ENCODE measurements around the gene ENOX1.
A peak's percentile ranks its signal among the peaks of the same experiment; 100 is the strongest.

The ENOX1 gene

DNA sequence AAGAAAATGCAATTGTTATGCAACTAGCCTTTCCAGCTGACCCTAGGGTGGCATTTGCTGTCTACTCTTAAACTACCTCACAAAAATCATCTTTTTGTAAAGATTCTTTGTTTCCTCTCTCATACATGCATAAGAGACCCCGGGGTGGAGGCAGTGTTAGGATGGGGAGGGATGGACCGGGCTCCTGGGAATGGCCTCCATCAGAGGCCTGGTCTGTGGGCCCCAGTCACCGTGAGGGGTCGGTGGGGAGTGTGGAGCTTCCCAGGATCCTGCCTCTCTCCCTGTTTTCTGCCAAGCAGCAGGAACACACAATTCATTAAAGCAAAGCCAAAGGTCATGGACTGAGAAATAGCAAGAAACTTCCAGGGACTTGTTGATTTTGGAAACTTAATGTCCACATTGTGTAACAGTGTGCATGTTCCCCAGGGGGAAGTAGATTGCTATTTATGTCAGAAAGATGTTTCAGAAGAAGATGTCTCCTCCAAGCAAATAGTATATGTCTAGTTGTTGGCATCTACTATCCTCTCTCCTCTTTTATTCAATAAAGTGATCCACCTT lies 241.4 kb downstream of the ENOX1 start:
- no peak for DNase-seq (ENCODE audit: low read depth)

DNA sequence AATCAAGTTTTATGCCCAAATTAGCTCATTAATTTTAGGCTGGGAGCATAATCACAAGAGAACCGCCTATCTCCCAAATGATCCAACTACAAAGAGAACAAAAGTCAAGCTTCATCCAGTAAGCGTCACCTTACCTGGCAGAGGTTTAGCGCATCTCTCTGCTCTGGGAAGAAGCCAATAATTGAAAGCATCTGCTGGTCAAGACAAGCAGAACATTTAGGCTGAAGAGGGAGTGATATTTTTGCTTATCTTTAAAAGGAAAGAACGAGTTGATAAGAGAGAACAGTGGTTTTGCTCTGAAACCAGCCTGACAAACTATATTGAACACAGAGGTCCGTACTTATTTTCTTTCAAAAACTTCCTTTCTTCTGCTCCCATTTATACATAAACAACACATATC lies 242.1 kb downstream of the ENOX1 start:
- no peak for DNase-seq (ENCODE audit: low read depth)

DNA sequence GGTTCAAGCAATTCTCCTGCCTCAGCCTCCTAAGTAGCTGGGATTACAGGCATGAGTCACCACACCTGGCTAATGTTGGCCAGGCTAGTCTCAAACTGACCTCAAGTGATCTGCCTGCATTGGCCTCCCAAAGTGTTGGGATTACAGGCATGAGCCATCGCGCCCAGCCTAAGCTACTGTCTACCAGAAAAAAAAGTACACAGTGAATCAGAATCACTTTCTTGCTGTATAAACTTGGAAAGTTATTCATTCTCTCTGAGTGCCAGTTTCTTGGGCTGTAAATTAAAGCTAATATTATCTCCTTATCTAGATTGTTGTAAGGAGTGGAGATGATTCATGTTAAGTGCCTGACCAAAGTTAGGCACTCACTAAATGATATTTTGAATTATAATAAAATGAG lies 242.8 kb downstream of the ENOX1 start:
- DNase-seq (ENCODE audit: low read depth), result no peak

DNA sequence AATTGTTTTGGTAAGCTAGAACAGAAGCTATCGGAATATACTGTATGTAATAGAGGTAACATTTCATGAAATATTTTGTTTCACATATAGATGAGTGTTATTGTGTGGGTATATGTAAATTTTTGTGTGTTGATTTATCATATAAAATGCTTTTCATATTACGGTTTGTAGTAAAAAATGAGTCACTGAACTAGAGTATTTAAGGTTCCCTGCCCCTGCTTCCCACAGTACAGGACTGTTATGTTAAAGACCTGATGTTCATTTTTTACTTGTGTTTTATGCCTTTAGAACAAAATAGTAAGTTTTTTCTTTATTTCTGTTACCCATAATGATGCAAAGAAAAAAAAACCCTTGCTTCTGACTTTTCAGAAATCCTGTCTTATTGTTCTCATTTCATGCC lies 243.4 kb downstream of the ENOX1 start:
- no peak for DNase-seq (ENCODE audit: low read depth)

DNA sequence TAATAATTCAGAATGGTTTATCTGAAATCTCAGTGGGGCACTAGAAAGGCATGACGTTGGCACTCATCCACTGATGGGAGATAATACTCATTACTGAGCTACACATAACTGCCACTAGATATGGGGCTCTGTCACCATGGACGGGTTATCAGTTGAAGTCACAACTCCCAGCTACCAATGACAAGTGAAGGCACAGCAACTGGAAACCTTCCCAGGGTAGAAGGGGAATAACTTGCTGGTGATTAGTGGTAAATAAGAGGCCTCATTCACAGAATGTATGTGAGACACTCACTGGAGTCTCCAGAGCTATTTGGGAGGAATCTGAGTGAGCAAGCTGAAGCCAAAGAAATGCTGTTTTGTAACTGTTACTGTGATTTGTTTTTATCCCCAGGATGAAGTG lies 249.6 kb downstream of the ENOX1 start:
- no peak for DNase-seq (ENCODE audit: low read depth)

DNA sequence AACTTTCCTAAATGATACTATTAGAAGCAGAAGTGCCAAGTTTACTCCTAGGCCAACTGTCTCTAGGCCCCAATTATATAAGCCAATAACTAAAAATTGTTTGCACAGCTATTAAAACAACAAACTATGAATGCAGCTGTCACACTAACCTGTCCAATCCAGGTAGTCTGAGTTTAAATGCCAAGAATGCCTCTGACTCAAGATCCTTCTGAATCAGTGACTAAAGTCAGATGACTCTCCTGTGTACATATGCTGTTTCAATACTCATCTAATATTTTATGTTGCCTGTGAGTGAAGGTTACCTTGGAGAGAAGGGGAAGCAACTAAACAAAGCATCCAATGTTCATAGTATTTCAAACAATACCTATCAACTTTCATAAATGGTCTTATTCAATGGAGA lies 257.0 kb downstream of the ENOX1 start:
- DNase-seq (ENCODE audit: low read depth), result no peak

DNA sequence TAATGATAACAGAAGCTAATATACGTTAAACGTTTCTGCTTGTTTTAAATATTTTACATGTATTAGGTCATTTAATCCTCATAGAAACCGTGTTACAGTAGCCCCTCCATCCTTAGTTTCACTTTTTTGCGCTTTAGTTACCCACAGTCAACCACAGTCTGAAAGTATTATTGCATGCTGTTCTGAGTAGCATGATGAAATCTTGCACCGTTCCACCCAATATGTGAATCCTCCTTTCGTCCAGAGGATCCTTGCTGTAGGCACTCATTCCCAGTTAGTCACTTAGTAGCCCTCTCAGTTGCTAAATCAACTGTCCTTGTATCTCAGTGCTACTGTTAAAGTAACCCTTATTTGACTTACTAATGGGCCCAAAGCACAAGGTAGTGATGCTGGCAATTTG lies 257.8 kb downstream of the ENOX1 start:
- DNase-seq (ENCODE audit: low read depth), result no peak

DNA sequence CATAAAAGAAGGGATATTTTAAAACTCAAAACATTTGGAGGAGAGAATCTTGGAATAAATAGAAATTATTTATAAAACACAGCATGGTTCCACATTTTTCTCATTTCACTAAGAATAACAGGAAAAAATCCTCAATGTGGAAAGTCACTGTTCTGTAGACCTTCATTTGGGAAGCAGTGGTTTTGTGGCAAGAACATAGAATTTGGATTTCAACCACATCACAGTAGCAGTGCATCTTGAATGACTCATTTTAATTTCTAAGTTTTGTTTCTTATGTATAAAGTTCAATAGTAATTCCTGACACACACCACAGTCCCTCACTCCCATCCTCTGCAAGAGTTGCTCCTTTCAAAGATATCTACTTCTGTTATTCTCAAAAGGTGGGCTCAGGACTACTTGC lies 264.0 kb downstream of the ENOX1 start:
- DNase-seq (ENCODE audit: low read depth), result peak; percentile 45

DNA sequence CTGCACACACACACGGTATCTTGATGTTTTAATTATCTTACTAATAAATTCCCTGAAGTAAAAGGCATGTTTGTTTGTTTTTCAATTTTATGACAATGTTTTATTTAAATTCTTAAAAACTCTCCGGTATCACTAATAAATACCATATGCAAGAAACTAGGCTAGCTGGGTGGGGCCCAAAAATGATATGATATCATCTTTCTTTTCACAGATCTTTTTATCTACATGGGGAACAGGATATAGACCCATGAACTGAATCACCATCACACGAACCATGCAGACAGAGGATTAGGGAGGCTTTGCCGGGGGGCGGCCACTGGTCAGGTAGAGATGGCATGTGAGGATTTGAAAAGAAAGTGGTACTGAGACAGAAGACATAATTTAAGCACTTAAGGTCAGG lies 266.4 kb downstream of the ENOX1 start:
- no peak for DNase-seq (ENCODE audit: low read depth)

DNA sequence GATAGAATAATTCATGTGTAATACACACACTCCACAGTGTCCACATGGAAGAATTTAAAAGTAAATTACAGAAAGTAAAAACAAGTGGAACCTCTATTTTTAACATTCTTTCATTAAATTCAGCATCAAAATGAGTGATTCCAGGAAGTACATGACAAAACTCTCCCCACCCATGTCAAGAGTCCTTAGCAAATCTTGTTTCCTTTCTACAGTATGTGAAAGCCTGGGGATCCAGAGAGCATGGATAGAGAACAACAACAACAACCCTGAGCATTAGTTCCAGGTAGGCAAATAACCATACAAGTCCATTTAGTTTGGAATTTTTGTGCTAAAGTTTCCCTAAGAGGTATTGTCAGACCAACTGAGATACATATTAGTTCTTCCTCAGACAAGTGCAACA lies 267.9 kb downstream of the ENOX1 start:
- no peak for DNase-seq (ENCODE audit: low read depth)

DNA sequence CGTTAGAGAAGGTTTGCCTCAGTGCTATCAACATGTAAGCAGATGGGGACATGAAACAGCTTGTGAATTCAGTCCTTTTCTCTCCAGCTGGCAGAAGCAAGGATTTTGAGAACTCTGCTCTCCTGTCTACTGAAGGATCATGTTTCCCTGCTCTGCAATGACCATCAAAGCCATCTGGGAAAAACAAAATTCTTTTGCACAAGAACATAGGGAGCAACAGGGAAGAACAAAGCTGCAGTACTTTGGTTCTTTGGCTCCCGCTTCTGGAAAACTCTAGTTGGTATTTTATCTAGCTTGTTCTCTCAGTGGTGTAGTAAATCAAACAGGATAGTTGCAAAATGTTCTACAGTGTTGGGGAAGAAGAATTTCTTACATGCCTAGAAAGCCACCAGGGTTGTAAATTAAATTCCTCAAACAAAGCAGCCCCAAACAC lies 270.4 kb downstream of the ENOX1 start:
- DNase-seq (ENCODE audit: low read depth), result no peak

DNA sequence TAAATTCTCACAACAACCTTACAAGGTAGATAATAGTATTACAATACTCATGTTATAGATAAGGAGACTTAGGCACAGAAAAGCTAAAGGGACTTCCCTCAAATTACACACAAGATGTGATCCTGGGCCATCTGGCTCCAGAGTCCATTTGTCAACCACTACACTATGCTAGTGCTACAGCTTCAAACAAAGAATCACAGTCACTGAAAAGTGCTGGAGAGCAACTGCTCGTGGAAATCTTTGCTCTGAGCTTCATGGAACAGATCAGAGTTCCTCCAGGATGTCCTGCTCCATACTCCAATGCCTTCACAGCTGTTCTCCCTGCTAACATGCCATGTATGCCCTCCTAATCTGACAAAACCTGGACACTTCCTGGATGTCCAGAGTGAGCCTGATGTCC lies 271.2 kb downstream of the ENOX1 start:
- DNase-seq (ENCODE audit: low read depth), result no peak

DNA sequence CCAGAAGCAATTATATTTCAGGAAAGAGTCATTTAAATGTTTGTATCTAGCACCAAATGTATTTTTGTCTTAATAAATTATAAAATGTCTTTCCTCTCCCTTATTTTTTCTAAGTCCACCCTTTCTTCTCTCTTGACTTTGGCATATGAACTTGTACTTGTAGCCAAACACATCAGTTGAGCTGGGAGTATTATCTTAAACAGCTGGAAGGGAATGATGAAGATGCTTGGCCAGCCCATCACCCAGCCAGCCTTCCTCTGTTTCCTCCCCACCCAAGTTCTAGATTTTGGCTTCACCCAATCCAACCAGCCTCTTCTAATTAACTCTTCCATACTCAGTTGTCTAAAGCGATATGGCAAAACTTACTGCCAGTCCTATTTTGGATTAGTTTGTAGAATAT lies 272.5 kb downstream of the ENOX1 start:
- DNase-seq (ENCODE audit: low read depth), result no peak

DNA sequence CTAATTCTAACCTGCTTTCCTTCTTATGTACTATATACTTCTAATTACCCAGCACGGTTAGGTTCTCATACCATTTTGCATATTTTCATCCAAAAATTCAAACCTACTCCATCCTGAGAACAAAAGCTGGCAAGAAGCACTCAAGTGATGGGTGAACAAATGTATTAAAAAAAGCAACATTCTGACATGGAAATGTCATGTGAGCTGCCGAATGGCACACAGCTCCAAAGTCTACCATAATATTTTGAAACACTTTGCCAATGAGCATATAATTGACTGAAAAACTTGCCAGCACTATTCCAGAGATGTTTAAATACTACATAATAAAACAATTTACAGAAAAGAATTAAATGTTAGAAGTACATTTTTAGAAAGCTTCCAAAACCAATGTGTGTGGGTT lies 274.6 kb downstream of the ENOX1 start:
- DNase-seq (ENCODE audit: low read depth), result no peak

DNA sequence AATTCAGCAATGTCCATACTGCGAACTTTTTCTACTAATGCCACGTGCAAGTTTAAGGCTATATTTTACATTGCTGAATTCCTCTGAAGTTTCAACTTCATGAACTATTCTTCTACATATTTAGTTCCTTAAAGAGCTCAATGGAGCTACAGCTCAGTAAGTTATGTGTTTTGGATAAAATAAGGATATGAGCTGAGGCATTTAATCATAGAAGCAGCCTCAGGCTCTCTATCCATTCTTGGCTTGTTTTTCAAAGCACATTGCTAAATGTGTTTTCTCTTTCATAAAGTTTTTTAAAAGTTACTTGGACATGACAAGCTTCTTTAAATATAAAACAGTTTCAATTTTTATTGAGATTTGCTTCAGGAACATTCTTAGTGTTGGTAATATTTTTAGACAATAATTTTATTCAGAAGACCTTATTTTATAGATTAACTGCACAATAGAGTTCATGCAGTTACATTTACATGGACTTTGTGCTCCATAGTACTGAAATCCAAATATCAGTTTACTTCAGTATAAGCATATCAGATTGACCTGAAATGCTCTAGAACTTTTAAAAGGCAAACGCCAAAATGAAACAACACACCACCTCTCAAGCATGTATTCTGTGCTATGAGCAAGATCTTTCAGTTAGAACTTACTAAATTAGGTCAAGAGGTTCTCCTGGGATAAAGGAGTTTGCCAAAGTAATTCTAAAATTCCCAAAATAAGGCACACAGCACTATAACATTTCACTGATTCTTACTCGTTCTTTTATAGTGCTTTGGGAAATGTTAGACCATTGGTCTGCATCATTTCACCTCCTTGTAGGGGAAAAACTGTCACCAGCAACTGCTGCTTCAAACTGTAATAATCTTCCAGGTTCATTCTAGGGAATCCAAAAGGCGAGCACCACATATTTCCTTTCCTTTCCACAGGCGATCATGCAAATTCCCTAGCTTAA lies 275.5 kb downstream of the ENOX1 start:
- DNase-seq (ENCODE audit: low read depth), result no peak

DNA sequence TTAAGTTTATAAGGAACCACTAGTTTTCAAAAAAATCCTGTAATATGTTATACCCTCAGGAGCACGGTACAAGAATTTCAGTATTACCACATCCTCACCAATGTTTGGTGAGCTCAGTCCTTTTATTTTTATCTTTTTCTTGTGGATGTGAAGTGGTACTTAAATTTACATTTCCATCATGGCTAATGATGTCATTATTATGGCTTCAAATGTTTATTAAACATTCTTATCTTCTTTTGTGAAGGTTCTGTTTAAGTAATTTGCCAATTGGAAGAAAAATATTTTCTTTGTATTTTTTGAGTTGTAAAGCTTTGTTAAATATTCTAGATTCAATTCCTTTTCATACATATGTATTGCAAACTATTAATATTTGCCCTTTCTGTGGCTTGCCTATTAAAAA lies 291.0 kb downstream of the ENOX1 start:
- DNase-seq (ENCODE audit: low read depth), result no peak

DNA sequence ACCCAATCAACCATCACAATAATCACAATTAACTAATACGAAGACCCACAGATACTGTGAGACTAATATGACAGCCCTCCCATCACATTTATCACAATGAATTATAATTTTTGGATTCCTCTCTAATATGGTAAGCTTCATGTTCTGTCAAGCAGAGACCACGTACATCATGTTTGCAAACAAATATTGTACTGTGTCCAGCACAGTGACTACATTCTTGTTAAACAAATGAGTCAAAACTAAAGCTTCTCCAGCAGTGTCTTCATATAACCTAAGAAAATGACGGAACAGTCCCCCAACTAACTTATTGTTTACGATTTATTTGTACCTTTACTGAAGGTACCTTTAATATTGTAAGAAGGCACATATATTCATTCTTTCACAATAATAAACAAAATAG lies 292.6 kb downstream of the ENOX1 start:
- no peak for DNase-seq (ENCODE audit: low read depth)

DNA sequence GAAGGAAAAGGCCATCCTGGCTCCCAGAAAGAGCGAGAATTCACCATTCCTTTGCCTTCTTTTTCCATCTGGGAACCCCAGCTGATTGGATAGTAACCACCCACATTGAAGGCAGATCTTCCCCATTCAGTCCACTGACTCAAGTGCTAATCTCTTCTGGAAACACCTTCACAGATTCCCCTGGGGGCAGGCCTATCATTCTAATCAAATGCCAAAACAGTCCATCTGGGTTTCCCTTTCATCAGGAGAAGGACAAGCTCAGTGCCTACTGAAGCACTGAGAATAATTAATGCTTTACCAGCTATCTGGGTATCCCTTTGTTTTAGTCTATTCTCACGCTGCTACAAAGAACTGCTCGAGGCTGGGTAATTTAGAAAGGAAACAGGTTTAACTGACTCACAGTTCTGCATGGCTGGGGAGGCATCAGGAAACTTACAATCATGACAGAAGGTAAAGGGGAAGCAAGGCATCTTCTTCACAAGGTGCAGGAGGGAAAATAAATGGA lies 293.2 kb downstream of the ENOX1 start:
- DNase-seq (ENCODE audit: low read depth), result no peak

DNA sequence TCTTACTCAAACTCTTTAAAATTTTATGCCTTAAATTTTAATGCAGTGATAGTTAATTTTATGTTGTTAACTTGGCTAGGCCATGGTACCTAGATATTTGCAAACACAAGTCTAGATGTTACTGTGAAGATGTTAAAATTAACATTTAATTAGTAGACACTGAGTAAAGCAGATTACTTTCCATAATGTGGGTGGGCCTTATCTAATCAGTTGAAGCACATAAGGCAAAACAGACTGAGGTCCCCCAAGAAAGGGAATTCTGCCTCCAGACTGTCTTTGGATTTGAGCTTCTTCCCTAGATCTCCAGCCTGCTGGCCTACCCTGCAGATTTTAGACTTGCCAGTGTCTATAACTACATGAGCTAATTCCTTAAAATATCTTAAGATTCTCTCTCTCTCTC lies 294.0 kb downstream of the ENOX1 start:
- DNase-seq (ENCODE audit: low read depth), result no peak

DNA sequence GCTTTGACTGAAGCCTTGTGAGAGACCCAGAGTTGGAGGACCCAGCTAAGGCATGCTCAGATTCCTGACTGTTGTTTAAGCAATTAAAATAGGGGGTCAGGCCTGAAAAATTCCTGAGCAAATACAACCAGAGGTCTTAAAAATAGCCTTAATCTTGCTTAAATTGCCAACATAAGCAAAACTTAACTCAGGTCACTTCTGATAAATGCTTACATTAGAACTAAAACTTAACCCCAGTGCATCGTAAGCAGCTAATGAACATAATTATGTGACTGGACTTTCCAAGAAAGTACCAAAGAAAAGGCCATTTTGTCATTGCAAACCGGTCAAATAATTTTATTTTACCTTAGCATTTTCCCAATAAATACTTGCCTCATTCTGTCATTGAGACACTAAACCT lies 294.5 kb downstream of the ENOX1 start:
- no peak for DNase-seq (ENCODE audit: low read depth)

DNA sequence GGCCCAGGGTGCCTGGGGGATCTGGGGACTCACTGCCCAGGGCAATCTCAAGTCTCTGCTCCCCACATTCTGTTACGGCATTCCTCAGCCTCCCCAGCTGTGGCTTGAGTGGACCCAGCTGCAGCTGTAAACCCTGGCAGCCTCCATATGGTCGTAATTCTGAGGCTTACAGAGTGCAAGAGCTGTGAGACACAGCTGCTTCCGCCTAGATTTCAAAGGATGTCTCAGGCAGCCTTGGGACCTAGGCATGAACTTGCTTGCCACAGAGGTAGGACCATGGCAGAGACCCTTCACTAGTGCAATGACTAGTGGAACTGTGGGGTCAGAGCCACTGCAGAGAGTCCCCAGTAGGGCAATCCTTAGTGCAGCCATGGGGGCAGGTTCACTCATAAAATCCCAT lies 297.5 kb downstream of the ENOX1 start:
- no peak for DNase-seq (ENCODE audit: low read depth)

DNA sequence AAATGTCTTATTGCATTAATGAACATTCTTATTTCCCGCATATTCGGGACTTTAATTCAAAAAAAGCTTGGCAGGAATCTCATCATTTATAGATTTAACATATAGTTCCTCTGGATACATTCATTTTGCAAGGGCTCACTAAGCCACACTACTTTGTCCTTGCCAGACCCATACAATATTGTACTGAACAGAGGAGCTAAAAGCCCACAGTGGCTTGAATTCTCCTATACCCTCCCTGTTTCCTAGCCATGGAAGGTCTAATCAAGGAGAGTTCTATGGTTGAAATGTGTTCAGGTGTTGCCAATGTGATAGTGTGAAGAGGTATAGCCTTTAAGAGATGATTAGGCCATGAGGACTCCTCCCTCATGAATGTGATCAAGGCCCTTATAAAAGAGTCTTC lies 298.9 kb downstream of the ENOX1 start:
- DNase-seq (ENCODE audit: low read depth), result no peak

DNA sequence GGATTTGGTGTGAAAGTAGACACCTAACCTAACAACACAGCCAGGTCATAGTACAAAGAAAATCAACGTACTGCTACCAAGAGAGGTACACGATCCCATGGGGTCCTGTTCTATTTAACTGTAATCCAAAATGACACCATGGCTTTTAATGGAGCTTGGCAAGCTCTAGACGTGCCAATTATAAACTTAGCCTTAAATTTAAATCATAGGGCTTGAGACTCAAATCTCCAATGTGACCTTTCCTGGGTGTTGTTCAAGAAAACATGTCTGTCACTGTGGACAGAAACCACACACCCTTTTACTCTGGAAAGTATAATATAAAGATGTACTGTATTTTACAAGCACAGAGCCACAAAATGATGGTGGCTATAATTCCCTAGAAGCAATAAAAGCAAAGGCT lies 299.3 kb downstream of the ENOX1 start:
- no peak for DNase-seq (ENCODE audit: low read depth)
